ENCODE data around the gene ELMO1.

ELMO1 gene

DNA sequence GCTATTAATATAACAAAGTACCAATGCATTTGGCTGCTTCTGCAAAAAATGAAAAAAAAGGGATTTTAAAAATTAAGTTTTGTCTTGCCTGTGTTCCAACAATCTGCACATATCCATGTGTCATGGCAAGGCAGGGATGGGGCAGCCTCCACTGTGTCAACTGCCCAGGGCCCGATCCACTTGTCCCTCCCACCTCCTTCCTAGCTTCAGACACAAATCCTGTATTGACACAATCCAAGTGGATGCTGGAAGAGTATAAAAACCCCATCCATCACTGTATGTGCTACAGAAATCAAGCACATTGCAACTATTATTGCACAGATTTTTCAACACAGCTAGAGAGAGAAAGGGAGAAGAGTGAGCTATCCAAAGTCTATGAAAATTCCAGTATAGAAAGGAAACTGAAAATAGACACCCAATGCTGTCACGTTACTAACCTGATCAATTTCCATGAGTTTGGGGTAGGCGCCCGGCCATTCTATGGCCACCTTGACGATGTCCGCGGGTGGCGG, 106.4 kb downstream of the ELMO1 start:
- DNase-seq, result no peak

DNA sequence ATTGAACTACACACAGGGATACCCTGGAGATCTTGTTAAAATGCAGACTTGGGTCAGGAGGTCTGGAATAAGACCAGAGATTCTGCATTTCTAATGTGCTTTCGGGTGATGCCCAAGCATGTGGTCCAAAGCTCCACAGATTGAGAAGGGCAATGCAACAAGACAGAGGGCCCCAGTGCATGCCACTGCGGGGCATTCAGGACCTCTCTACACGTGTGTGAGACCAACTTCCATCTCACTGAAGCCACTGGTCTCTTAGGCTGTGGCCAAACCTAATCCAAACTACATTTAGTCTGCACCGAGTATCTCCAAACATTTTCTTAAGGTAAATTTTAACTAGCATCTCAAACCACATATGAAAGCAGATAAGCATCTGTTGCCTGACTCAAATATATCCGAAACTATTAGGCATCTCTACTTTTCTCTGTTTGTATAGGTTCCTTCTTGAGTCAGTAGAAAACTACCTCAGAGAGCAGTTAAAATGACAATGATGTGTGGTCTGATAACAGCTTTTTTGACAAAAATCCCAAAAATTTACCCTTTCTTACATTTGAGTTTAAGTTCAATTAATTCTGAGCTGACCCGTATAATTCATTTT, 107.5 kb downstream of the ELMO1 start:
- no peak for DNase-seq

DNA sequence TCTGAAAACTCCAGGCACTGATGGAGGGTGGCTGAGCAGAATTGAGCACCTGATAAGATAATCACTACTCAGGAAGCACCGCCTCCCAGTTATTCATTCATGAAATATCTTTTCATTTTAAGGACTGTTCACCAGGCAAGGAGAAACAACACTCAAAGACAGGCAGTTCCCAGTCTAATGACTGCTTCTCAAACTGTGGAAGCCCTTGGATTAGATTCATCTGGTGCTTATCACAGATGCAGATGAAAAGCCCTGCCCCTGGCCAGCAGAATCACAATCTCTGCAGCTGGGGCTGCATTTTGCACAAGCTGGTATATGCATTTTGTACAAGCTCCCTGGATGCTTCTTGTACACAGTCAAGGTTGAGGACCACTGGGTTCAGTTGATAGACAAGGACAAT, 109.7 kb downstream of the ELMO1 start:
- no peak for DNase-seq

- DNase-seq, result no peak
Observed at GRCh38 chr7:37337522-37337921, 111.1 kb downstream of the ELMO1 start.

- no peak for DNase-seq
Observed at GRCh38 chr7:37336259-37336658, 112.4 kb downstream of the ELMO1 start.

- DNase-seq, result no peak
Observed at GRCh38 chr7:37333075-37333474, 115.6 kb downstream of the ELMO1 start.

DNA sequence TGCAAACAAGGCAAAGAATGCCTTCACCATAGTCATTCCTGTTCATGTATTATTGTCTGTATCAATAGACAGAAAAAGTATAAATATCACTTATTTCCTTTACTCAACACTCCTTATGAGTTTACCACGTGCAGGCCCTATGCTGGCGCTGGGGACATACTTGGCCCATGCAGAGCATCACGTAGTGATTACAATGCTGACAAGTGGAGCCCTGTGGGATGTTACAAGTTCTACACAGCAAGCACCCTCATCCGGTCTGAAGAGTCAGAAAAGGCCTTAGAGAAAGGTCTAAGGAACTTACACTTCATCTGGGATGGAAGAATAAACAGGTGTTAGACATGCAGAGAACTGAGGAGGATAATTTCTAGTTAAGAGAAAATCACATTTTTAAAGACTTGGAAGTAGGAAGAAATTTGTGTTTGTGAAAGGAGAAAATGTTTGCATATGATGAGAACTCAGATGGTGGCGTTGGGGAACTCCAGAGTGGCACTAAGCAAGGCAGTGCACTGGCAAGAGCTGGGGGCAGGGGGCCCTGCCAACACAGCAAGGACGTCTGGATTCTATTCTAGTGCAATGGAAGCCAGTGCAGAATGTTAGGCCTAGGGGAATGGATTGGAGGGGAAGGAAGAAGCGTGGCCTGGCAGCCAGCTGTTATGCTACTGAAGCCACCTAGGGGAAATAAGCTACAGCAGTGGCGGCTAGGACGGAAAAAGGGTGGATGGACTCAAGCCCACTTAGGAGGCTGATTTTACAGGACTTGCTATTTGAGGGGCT, 116.2 kb downstream of the ELMO1 start:
- no peak for DNase-seq

GRCh38 chr7:37330775-37331174, 117.9 kb downstream of the ELMO1 start:
- DNase-seq, result no peak

GRCh38 chr7:37329940-37330339, 118.7 kb downstream of the ELMO1 start:
- DNase-seq, result no peak

DNA sequence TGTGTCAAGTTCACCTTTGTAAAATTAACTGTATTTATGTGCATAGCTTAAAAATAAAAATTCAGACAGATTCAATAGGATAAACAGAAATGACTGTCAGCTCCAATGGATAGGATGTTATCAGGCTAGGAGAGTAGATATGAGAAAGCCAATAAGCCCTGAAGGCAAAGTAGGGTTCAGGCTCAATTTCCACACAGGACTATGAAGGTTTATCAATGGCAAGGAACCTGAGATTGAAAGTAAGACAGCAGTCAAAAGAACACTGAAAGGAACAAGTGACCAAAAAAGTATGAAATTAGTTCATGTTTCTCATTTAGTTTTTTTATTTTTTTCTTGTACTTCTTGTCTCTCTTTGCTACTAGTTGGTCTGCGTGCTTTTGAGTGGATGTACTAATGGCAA, 121.4 kb downstream of the ELMO1 start:
- no peak for DNase-seq

GRCh38 chr7:37323966-37324365, 124.7 kb downstream of the ELMO1 start:
- no peak for DNase-seq

GRCh38 chr7:37322831-37323230, 125.8 kb downstream of the ELMO1 start:
- no peak for DNase-seq

GRCh38 chr7:37320848-37321468, 127.7 kb downstream of the ELMO1 start:
- no peak for DNase-seq

DNA sequence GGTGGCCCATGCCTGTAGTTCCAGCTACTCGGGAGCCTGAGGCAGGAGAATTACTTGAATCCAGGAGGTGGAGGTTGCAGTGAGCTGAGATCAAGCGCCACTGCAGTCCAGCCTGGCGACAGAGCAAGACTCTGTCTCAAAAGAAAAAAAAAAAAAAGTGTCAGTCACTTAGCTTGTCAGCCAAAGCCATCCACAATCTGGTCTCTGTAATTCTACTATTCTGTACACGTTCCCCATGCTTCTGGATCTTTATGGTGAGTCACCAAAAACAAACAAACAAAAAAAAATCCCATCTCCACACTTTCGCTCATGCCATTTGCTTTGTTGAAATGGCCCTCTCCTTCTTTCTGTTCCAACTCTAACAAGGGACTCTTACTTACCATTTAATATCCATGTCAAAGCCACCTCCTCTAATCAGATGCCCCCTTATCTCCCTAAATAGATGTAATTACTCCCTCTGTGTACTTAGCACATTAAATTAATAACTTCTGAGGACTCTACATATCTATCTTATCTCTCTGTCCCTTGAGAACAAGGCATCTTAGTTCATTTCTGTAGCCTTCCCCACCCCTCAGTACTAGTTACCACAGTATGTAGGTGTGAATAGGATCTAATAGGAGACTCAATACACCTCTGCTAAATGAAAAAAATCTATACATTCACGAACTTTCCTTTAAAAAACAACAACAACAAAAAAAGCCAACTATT, 128.4 kb downstream of the ELMO1 start:
- DNase-seq, result no peak

GRCh38 chr7:37318541-37318940, 130.1 kb downstream of the ELMO1 start:
- no peak for DNase-seq

DNA sequence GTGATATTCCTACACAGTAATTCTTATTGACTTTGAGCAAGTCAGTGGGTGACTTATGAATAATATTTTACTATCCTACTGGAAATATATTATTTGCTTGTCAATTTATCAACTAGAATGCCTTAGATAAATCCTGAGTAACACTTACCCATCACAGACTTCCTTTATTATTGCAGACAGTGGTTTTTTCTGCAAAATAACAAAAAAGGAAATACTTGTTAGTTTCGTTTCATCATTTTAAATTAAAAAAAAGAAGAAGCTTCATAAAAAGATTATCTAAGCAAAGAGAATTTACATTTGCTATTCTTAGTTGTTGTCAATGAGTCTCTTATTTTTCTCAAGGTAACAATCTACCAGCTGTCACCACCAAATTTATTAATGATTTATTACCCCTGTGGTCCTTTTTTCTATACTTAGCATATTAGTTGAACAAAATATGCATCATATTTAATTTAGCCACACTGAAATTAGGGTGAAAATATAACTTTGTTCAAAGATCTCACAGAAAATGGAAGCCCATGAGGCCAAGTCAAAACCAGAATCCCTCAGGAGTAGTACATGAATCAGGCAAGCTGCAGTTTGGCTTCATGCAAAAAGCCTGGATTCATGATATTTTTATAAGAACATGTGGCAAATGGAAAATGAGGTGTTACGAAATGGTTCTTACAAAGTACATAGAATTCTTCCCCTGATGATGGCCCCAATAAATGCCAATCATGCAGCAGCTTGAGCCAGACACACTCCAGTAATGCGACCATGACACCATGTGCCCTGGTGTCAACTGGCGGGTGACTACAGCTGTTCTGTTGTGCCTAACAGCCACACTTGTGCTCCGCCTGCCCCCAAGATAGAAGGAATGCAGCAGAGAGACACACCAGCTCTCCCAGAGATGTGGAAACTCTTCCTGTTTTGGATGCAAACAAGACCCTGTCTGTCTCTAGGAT, 132.6 kb downstream of the ELMO1 start:
- no peak for DNase-seq

DNA sequence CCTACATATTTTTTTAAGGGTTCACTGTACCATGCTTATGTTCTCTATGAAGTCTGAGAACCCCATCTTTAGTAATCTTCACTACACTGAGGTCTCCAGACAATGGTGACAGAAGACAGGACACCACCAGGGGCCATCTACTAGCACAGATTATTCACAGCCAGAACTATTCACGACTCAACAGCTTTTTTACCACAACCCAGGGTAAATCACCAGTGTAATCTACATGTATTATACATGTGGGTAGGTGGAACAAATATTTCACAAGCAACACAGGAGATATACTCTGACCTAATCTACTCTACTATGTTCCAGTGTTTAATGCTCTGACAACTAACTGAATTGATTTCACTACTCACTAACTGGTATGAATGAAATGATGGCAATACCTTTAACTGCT, 136.1 kb downstream of the ELMO1 start:
- DNase-seq, result no peak

- peak; percentile 33 for DNase-seq
Observed at GRCh38 chr7:37311355-37311754, 137.3 kb downstream of the ELMO1 start.

GRCh38 chr7:37310327-37311080, 138.2 kb downstream of the ELMO1 start:
- DNase-seq, result no peak

- no peak for DNase-seq
Observed at GRCh38 chr7:37309493-37309892, 139.2 kb downstream of the ELMO1 start.

- no peak for DNase-seq
Observed at GRCh38 chr7:37304921-37305320, 143.7 kb downstream of the ELMO1 start.

GRCh38 chr7:37297546-37297945, 151.1 kb downstream of the ELMO1 start:
- no peak for DNase-seq
